Thyroid gland (tissue), 4 donors: Measurements from ENCODE around the gene DPPA5. TPM values are rescaled to one million over a fixed set of nuclear protein-coding genes. Genes with fewer than 3 reads are reported as not detected.

Experiments used
- DNase-seq, 2 donors: peaks; one replicate each; pipeline ENCODE4 v3.0.0-alpha.2; 2019
- H3K27ac ChIP-seq, 3 donors: fragments of 200-600 bp; sonication (generic); 1 replicate in 2 of 3; 2 replicates in 1 of 3; pipeline ENCODE4 v1.5.1; 2016 to 2019; ENCODE audit warnings: mild to moderate bottlenecking in 1 of 3, moderate library complexity in 1 of 3
- H3K27me3 ChIP-seq: fragments of 200-600 bp; sonication (generic); one replicate; pipeline ENCODE4 v1.5.1; 2019
- H3K36me3 ChIP-seq, 2 donors: fragments of 200-600 bp; sonication (generic); one replicate each; pipeline ENCODE4 v1.5.1; 2016 to 2019
- H3K4me1 ChIP-seq, 2 donors: fragments of 200-600 bp; sonication (generic); one replicate each; pipeline ENCODE4 v1.5.1; 2017 to 2019
- H3K4me3 ChIP-seq, 3 donors: fragments of 200-600 bp; sonication (generic); replicated peaks in 1 of 3; 1 replicate in 2 of 3; 2 replicates in 1 of 3; pipeline ENCODE4 v1.5.1; 2016; ENCODE audit warnings: mild to moderate bottlenecking in 1 of 3
- H3K9me3 ChIP-seq: fragments of 200-600 bp; sonication (generic); one replicate; pipeline ENCODE4 v1.5.1; 2017
- POLR2A ChIP-seq, 2 donors: fragments of 450-650 bp; IDR thresholded peaks; one replicate each; pipeline ENCODE4 v1.6.1; 2017; ENCODE audit warnings: antibody characterized with exemption in 2 of 2, mild to moderate bottlenecking in 2 of 2, moderate library complexity in 1 of 2
- WGBS, 2 donors: methylation state at CpG; one replicate each; pipeline ENCODE4 v1.1.5; 2017; 5-methylcytosine and 5-hydroxymethylcytosine counted together
- intact Hi-C: fragments of 100-400 bp; cut with DNase I; formaldehyde crosslinking; loops from one replicate; pipeline ENCODE4 v1.15.1; 2023
- total RNA-seq, 4 donors: library from RNA; depleted of rRNA; stranded (reverse); fragments of >200 nt; gene quantifications; one replicate each; pipeline ENCODE4 v1.2.3, GENCODE V29; 2016
- TF ChIP-seq, protein P1 (sequence below), 6 experiments: fragments of 200-600 bp in 3 of 6; fragments of 450-650 bp in 3 of 6; sonication (generic) in 3 of 6; IDR thresholded peaks; one replicate each; pipeline ENCODE4 v1.5.1; 2016 to 2019; ENCODE audit warnings: antibody characterized with exemption in 6 of 6, mild to moderate bottlenecking in 2 of 6, inconsistent platforms in 1 of 6, moderate library complexity in 1 of 6

The DPPA5 gene
- total RNA-seq, 4 donors from 2014 or later, result not detected

GRCh38 chr6:73371984-73372383 is 17.9 kb upstream of the DPPA5 start:
- WGBS, 2 donors, result 93 to 97% methylated on average over 4 of the region's 4 CpGs
- intact Hi-C loops, result no loop called here
- no peaks in the 10 kb centered on the region for H3K4me1 ChIP-seq
- TF ChIP-seq, protein P1, sequence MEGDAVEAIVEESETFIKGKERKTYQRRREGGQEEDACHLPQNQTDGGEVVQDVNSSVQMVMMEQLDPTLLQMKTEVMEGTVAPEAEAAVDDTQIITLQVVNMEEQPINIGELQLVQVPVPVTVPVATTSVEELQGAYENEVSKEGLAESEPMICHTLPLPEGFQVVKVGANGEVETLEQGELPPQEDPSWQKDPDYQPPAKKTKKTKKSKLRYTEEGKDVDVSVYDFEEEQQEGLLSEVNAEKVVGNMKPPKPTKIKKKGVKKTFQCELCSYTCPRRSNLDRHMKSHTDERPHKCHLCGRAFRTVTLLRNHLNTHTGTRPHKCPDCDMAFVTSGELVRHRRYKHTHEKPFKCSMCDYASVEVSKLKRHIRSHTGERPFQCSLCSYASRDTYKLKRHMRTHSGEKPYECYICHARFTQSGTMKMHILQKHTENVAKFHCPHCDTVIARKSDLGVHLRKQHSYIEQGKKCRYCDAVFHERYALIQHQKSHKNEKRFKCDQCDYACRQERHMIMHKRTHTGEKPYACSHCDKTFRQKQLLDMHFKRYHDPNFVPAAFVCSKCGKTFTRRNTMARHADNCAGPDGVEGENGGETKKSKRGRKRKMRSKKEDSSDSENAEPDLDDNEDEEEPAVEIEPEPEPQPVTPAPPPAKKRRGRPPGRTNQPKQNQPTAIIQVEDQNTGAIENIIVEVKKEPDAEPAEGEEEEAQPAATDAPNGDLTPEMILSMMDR (IDR thresholded peaks at IDR 0.05), result no peak
- no peak for TF ChIP-seq POLR2A (IDR thresholded peaks at IDR 0.05)
- no peaks in the 10 kb centered on the region for H3K9me3 ChIP-seq
- no peak overlapping the region for H3K4me3 ChIP-seq
- no peak for DNase-seq
- H3K27me3 ChIP-seq, result no peaks in the 10 kb centered on the region
- no peaks in the 10 kb centered on the region for H3K36me3 ChIP-seq
- H3K27ac ChIP-seq, result no peak overlapping the region

GRCh38 chr6:73369563-73369962 is 15.5 kb upstream of the DPPA5 start, which contains the start of gene OOEP:
Gene OOEP (minus strand): TSS chr6:73369897. CDS start chr6:73369792, 105 bp downstream.
- intact Hi-C loops, result no loop called here
- H3K36me3 ChIP-seq, result no peaks in the 10 kb centered on the region
- no peak for DNase-seq
- WGBS, 2 donors, result 97% methylated on average over 30 to 32 of the region's 36 CpGs
- H3K27ac ChIP-seq, result no peak within 1 kb of the TSS
- no peaks in the 10 kb centered on the region for H3K9me3 ChIP-seq
- no peaks in the 10 kb centered on the region for H3K27me3 ChIP-seq
- H3K4me3 ChIP-seq, result no peak within 1 kb of the TSS
- TF ChIP-seq, protein P1 (IDR thresholded peaks at IDR 0.05), result no peak
- TF ChIP-seq POLR2A (IDR thresholded peaks at IDR 0.05), result no peak
- no peaks in the 10 kb centered on the region for H3K4me1 ChIP-seq

- Histone ChIP-seq H3K9me3 (no peaks in the 10 kb centered on the region), H3K4me3 (no peak overlapping the region), H3K27ac (no peak overlapping the region), H3K4me1 (no peaks in the 10 kb centered on the region), H3K27me3 (no peaks in the 10 kb centered on the region), H3K36me3 (no peaks in the 10 kb centered on the region)
- WGBS, 2 donors, result 95 to 96% methylated on average over 14 of the region's 14 CpGs
- no peak for DNase-seq
- TF ChIP-seq, protein P1 (IDR thresholded peaks at IDR 0.05), result no peak
- no peak for TF ChIP-seq POLR2A (IDR thresholded peaks at IDR 0.05)
- intact Hi-C loops, result no loop called here
Measured at GRCh38 chr6:73369157-73369556, 15.1 kb upstream of the DPPA5 start.

DNA sequence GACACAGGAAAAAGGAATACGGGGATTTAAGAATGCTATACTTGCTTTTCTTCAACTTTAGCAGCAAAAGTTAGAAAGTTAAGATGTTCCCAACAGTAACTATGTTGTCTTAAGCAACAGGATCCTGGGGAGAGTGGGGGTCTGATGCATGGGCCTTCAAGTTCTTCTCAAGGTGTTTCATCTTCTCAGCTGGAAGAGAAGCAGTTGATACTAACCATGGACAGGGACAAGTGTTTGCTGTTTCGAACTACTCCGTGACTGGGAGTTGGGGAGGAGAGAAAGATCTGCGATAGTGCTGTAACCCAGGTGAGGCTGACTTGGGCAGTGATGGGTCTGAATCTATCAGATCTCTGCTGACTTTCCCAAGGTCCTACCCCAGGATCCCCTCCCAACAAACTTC is 14.6 kb upstream of the DPPA5 start:
- no peak for DNase-seq
- Histone ChIP-seq H3K4me3 (no peak overlapping the region), H3K36me3 (no peaks in the 10 kb centered on the region), H3K9me3 (no peaks in the 10 kb centered on the region), H3K27ac (no peak overlapping the region), H3K27me3 (no peaks in the 10 kb centered on the region), H3K4me1 (no peaks in the 10 kb centered on the region)
- TF ChIP-seq, protein P1 (IDR thresholded peaks at IDR 0.05), result no peak
- TF ChIP-seq POLR2A (IDR thresholded peaks at IDR 0.05), result no peak
- WGBS, 2 donors, result 83% methylated on average over 4 of the region's 4 CpGs
- intact Hi-C loops, result no loop called here

DNA sequence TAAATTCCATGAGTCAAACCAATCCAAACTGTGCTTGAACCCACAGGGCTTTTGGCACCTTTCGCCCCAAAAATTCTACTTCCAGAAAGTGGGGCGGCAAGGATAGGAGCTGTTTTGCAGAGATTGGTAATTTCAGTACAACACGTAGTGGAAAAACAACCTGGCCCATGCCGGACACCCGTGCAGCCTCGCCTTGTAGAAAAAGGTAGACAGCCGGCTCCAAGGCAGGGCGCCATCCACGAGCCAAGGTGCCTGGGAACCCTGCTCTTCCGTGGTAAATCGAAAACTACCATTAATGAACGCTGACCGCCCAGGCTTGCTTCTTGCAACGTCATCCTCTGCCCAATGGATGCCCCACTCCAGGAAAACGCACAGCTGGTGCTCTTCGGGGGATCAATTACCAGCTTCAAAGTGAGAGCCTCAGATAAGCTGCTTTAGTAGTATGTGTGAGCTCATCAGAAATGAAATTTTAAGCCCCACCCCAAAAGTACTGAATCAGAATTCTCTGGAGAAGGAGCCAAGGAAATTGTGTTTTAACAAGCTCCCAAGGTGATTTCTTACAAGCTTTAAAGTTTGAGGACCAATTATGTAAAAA is 13.8 kb upstream of the DPPA5 start:
- no peak for DNase-seq
- intact Hi-C loops, result no loop called here
- Histone ChIP-seq H3K4me3 (no peak overlapping the region), H3K27ac (no peak overlapping the region), H3K4me1 (no peaks in the 10 kb centered on the region), H3K9me3 (no peaks in the 10 kb centered on the region), H3K27me3 (no peaks in the 10 kb centered on the region), H3K36me3 (no peaks in the 10 kb centered on the region)
- WGBS, 2 donors, result 70 to 73% methylated on average over 14 to 16 of the region's 16 CpGs
- no peak for TF ChIP-seq POLR2A (IDR thresholded peaks at IDR 0.05)
- TF ChIP-seq, protein P1 (IDR thresholded peaks at IDR 0.05), result no peak
